SK-N-SH treated with all-trans-retinoic acid at 6 μM for 48 hours (cell line): ENCODE measurements around the gene FCRL6.

Experiments used
- ATAC-seq: fragments of 200-7000 bp; cut with Tn5 transposase; 3 replicates; pipeline ENCODE4 v1.9.1; 2020; ENCODE audit warnings: mild to moderate bottlenecking, moderate library complexity
- ARNTL ChIP-seq: fragments of 450-650 bp; formaldehyde crosslinking; IDR thresholded peaks from 2 replicates; pipeline ENCODE4 v1.5.0; 2020; ENCODE audit warnings: low read depth, mild to moderate bottlenecking, moderate library complexity, borderline replicate concordance
- BACH2 ChIP-seq: fragments of 250-450 bp; sonication (Bioruptor Pico); IDR thresholded peaks from 2 replicates; pipeline ENCODE4 v1.9.0; 2021; ENCODE audit warnings: mild to moderate bottlenecking, borderline replicate concordance
- CSDC2 ChIP-seq: fragments of 250-450 bp; sonication (Bioruptor Pico); IDR thresholded peaks from 2 replicates; pipeline ENCODE4 v1.5.0; 2020; ENCODE audit warnings: mild to moderate bottlenecking, moderate library complexity
- ESRRG ChIP-seq: fragments of 250-450 bp; sonication (Bioruptor Pico); IDR thresholded peaks from 2 replicates; pipeline ENCODE4 v1.6.1; 2021; ENCODE audit warnings: mild to moderate bottlenecking
- GLIS3 ChIP-seq: fragments of 250-450 bp; sonication (Bioruptor Pico); IDR thresholded peaks from 2 replicates; pipeline ENCODE4 v1.5.0; 2020; ENCODE audit warnings: mild to moderate bottlenecking, moderate library complexity
- ISL1 ChIP-seq: fragments of 250-450 bp; sonication (Bioruptor Pico); IDR thresholded peaks from 2 replicates; pipeline ENCODE4 v2.1.2; 2022; ENCODE audit warnings: mild to moderate bottlenecking, moderate library complexity
- OSR1 ChIP-seq: fragments of 250-450 bp; sonication (Bioruptor Pico); IDR thresholded peaks from 2 replicates; pipeline ENCODE4 v1.8.0; 2022; ENCODE audit warnings: moderate library complexity, mild to moderate bottlenecking, inconsistent platforms
- PPARA ChIP-seq: fragments of 250-450 bp; sonication (Bioruptor Pico); IDR thresholded peaks from 2 replicates; pipeline ENCODE4 v1.5.0; 2020; ENCODE audit warnings: mild to moderate bottlenecking, borderline replicate concordance
- RARB ChIP-seq: fragments of 250-450 bp; sonication (Bioruptor Pico); IDR thresholded peaks from 2 replicates; pipeline ENCODE4 v1.8.0; 2021; ENCODE audit warnings: mild to moderate bottlenecking, moderate library complexity
- SNAI2 ChIP-seq: fragments of 250-450 bp; sonication (Bioruptor Pico); IDR thresholded peaks from 2 replicates; pipeline ENCODE4 v1.5.0; 2020; ENCODE audit warnings: mild to moderate bottlenecking, moderate library complexity
- TCF4 ChIP-seq: fragments of 250-450 bp; sonication (Bioruptor Pico); IDR thresholded peaks from 2 replicates; pipeline ENCODE4 v1.8.0; 2021; ENCODE audit warnings: mild to moderate bottlenecking, moderate library complexity, borderline replicate concordance
- TOX ChIP-seq: fragments of 250-450 bp; sonication (Bioruptor Pico); IDR thresholded peaks from 2 replicates; pipeline ENCODE4 v1.8.0; 2021; ENCODE audit warnings: mild to moderate bottlenecking, moderate library complexity, borderline replicate concordance
- ZFP3 ChIP-seq: fragments of 250-450 bp; sonication (Bioruptor Pico); IDR thresholded peaks from 2 replicates; pipeline ENCODE4 v1.5.0; 2020; ENCODE audit warnings: mild to moderate bottlenecking, moderate library complexity
- ZFP30 ChIP-seq: fragments of 450-650 bp; formaldehyde crosslinking; IDR thresholded peaks from 2 replicates; pipeline ENCODE4 v1.5.0; 2022; ENCODE audit warnings: mild to moderate bottlenecking, moderate library complexity
- ZNF8 ChIP-seq: fragments of 450-650 bp; formaldehyde crosslinking; IDR thresholded peaks from 2 replicates; pipeline ENCODE4 v1.5.0; 2020; ENCODE audit warnings: mild to moderate bottlenecking, moderate library complexity
- TF ChIP-seq, protein P1 (sequence below): fragments of 250-450 bp; sonication (Bioruptor Pico); IDR thresholded peaks from 2 replicates; pipeline ENCODE4 v1.8.0; 2021; ENCODE audit warnings: low read depth, mild to moderate bottlenecking, moderate library complexity, borderline replicate concordance
- TF ChIP-seq, protein P2 (sequence below): fragments of 250-450 bp; sonication (Bioruptor Pico); IDR thresholded peaks from 2 replicates; pipeline ENCODE4 v1.5.1; 2020; ENCODE audit warnings: low read depth, mild to moderate bottlenecking, moderate library complexity
- TF ChIP-seq, protein P3 (sequence below): fragments of 250-450 bp; sonication (Bioruptor Pico); IDR thresholded peaks from 2 replicates; pipeline ENCODE4 v1.5.0; 2020; ENCODE audit warnings: mild to moderate bottlenecking, moderate library complexity
- TF ChIP-seq, protein P4 (sequence below): fragments of 250-450 bp; sonication (Bioruptor Pico); IDR thresholded peaks from 2 replicates; pipeline ENCODE4 v1.8.0; 2020; ENCODE audit warnings: mild to moderate bottlenecking, moderate library complexity, borderline replicate concordance
- TF ChIP-seq, protein P5 (sequence below): fragments of 250-450 bp; sonication (Bioruptor Pico); IDR thresholded peaks from 2 replicates; pipeline ENCODE4 v1.5.1; 2021; ENCODE audit warnings: mild to moderate bottlenecking, moderate library complexity

FCRL6 gene

DNA sequence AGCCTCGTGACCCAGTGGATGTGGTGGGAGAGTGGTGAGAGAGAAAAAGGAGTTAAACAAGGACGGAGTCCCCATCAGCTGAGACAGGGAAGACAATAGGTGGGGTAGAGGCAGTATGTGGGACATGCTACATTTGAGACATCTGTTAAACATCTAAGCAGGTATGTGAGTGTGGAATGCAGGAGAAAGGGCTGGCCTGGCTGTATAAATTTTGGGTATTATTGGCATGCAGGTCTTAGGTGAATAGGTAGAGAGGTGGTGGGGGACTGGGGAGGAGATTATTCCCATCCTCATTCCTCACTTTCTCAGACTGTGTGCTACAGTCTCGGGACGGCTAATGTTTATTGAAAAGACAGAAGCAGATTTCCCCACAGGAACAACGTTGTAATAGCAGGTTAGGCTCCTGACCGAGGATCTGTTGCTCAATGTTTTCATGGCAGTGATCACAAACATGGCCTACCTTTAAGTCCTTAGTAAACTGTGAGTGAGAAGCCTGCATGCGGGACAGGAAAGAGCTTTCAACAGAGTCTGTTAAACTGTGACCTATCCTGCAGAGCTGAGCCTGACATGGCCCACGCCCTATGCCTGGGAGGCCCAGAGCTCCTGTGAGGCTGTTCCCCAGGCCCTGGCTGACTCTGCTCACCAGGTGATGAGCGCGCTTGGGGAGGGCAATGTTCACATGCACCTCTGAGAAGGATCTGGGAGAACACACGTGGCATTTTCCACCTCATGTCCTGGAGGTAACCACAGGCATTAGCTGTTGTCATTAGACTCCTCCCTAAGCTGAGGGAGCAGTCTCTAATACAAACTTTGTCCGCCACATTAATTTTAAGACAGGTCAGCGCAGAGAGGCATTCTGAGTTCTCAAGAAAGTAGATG is 43.8 kb downstream of the FCRL6 start:
- TF ChIP-seq ZFP30 (CRISPR knock-in tag) (no peak), OSR1 (no peak), TCF4 (CRISPR knock-in tag) (no peak), ESRRG (CRISPR knock-in tag) (no peak), TOX (no peak), ISL1 (CRISPR knock-in tag) (no peak), SNAI2 (CRISPR knock-in tag) (no peak), ZNF8 (no peak), CSDC2 (no peak), ZFP3 (CRISPR knock-in tag) (no peak), RARB (no peak), BACH2 (no peak), PPARA (CRISPR knock-in tag) (no peak)
- TF ChIP-seq, protein P1, sequence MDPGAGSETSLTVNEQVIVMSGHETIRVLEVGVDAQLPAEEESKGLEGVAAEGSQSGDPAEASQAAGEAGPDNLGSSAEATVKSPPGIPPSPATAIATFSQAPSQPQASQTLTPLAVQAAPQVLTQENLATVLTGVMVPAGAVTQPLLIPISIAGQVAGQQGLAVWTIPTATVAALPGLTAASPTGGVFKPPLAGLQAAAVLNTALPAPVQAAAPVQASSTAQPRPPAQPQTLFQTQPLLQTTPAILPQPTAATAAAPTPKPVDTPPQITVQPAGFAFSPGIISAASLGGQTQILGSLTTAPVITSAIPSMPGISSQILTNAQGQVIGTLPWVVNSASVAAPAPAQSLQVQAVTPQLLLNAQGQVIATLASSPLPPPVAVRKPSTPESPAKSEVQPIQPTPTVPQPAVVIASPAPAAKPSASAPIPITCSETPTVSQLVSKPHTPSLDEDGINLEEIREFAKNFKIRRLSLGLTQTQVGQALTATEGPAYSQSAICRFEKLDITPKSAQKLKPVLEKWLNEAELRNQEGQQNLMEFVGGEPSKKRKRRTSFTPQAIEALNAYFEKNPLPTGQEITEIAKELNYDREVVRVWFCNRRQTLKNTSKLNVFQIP (CRISPR knock-in tag), result no peak
- TF ChIP-seq, protein P2, sequence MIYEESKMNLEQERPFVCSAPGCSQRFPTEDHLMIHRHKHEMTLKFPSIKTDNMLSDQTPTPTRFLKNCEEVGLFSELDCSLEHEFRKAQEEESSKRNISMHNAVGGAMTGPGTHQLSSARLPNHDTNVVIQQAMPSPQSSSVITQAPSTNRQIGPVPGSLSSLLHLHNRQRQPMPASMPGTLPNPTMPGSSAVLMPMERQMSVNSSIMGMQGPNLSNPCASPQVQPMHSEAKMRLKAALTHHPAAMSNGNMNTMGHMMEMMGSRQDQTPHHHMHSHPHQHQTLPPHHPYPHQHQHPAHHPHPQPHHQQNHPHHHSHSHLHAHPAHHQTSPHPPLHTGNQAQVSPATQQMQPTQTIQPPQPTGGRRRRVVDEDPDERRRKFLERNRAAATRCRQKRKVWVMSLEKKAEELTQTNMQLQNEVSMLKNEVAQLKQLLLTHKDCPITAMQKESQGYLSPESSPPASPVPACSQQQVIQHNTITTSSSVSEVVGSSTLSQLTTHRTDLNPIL, result no peak
- TF ChIP-seq, protein P3, sequence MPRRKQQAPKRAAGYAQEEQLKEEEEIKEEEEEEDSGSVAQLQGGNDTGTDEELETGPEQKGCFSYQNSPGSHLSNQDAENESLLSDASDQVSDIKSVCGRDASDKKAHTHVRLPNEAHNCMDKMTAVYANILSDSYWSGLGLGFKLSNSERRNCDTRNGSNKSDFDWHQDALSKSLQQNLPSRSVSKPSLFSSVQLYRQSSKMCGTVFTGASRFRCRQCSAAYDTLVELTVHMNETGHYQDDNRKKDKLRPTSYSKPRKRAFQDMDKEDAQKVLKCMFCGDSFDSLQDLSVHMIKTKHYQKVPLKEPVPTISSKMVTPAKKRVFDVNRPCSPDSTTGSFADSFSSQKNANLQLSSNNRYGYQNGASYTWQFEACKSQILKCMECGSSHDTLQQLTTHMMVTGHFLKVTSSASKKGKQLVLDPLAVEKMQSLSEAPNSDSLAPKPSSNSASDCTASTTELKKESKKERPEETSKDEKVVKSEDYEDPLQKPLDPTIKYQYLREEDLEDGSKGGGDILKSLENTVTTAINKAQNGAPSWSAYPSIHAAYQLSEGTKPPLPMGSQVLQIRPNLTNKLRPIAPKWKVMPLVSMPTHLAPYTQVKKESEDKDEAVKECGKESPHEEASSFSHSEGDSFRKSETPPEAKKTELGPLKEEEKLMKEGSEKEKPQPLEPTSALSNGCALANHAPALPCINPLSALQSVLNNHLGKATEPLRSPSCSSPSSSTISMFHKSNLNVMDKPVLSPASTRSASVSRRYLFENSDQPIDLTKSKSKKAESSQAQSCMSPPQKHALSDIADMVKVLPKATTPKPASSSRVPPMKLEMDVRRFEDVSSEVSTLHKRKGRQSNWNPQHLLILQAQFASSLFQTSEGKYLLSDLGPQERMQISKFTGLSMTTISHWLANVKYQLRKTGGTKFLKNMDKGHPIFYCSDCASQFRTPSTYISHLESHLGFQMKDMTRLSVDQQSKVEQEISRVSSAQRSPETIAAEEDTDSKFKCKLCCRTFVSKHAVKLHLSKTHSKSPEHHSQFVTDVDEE (CRISPR knock-in tag), result no peak
- TF ChIP-seq, protein P4, sequence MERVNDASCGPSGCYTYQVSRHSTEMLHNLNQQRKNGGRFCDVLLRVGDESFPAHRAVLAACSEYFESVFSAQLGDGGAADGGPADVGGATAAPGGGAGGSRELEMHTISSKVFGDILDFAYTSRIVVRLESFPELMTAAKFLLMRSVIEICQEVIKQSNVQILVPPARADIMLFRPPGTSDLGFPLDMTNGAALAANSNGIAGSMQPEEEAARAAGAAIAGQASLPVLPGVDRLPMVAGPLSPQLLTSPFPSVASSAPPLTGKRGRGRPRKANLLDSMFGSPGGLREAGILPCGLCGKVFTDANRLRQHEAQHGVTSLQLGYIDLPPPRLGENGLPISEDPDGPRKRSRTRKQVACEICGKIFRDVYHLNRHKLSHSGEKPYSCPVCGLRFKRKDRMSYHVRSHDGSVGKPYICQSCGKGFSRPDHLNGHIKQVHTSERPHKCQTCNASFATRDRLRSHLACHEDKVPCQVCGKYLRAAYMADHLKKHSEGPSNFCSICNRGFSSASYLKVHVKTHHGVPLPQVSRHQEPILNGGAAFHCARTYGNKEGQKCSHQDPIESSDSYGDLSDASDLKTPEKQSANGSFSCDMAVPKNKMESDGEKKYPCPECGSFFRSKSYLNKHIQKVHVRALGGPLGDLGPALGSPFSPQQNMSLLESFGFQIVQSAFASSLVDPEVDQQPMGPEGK (CRISPR knock-in tag), result no peak
- TF ChIP-seq, all 23 proteins: peak for 0

DNA sequence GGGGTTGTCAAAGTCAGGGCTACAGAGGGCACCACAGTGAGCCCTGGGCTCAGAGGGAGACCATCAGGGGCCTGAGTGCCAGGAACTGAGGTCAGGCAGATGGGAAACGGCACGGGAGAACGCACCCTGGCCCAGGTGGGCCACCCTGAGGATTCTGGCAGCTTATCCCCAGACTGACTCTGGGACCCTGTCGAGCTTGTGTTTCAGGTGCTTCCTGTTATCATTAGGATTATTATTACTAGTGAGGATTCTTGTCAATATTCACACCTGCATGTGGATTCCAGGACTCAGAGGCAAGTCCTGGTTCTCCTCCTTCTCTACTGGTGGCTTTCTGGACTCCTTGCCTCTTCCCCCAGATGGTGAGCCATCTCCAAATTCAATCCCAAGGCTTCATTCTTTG is 45.1 kb downstream of the FCRL6 start:
- no peak for ATAC-seq
- TF ChIP-seq ESRRG (CRISPR knock-in tag) (no peak), SNAI2 (CRISPR knock-in tag) (no peak), ZNF8 (no peak), RARB (no peak), CSDC2 (no peak), ARNTL (CRISPR knock-in tag) (no peak)
- TF ChIP-seq, protein P4 (CRISPR knock-in tag), result no peak
- TF ChIP-seq, all 23 proteins: peak for 0

More for the DNA sequence above, 43.8 kb downstream of the FCRL6 start:
- ATAC-seq, result no peak

DNA sequence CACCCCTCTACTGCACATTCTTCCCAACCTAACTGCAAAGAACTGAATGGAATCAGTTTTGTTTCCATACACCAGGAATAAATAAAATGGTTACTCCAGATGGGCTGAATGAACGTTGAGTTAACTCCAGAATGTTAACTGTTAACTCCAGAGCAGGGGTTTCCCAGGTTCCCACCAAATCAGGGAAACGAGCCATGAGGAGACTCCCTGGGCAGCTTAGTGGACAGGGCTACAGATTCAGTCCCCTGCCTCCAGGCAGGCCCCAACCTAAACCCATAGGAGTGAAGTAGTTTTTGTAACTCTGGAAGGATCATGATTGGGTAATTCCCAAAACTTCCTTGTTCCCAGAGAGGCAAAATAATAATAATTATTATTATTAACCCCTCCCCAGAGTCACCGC is 46.2 kb downstream of the FCRL6 start:
- no peak for TF ChIP-seq GLIS3 (CRISPR knock-in tag)
- TF ChIP-seq TCF4 (CRISPR knock-in tag), result no peak
- TF ChIP-seq, protein P5, sequence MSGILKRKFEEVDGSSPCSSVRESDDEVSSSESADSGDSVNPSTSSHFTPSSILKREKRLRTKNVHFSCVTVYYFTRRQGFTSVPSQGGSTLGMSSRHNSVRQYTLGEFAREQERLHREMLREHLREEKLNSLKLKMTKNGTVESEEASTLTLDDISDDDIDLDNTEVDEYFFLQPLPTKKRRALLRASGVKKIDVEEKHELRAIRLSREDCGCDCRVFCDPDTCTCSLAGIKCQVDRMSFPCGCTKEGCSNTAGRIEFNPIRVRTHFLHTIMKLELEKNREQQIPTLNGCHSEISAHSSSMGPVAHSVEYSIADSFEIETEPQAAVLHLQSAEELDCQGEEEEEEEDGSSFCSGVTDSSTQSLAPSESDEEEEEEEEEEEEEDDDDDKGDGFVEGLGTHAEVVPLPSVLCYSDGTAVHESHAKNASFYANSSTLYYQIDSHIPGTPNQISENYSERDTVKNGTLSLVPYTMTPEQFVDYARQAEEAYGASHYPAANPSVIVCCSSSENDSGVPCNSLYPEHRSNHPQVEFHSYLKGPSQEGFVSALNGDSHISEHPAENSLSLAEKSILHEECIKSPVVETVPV (CRISPR knock-in tag), result no peak
- no peak for TF ChIP-seq ARNTL (CRISPR knock-in tag)
- no peak for TF ChIP-seq ISL1 (CRISPR knock-in tag)
- TF ChIP-seq ESRRG (CRISPR knock-in tag), result no peak
- TF ChIP-seq, protein P1 (CRISPR knock-in tag), result no peak
- no peak for TF ChIP-seq ZFP30 (CRISPR knock-in tag)
- no peak for TF ChIP-seq BACH2
- no peak for TF ChIP-seq ZFP3 (CRISPR knock-in tag)
- ATAC-seq, result no peak
